GM19035 (cell line): ENCODE measurements around the gene ASIC2.

Source experiments
- ATAC-seq: cut with Tn5 transposase; IDR thresholded peaks from one replicate; pipeline ENCODE4 v1.9.1; 2021; ENCODE audit not compliant: unreplicated experiment

The ASIC2 gene

GRCh38 chr17:33245183-33245582 lies 47.9 kb downstream of the ASIC2 start:
- ATAC-seq: no peak

- ATAC-seq: no peak
Observed at GRCh38 chr17:33243732-33244131, 49.4 kb downstream of the ASIC2 start.

- no peak for ATAC-seq
Observed at GRCh38 chr17:33242375-33243124, 50.5 kb downstream of the ASIC2 start.

- no peak for ATAC-seq
Observed at GRCh38 chr17:33241390-33241789, 51.7 kb downstream of the ASIC2 start.

GRCh38 chr17:33240362-33240761 lies 52.7 kb downstream of the ASIC2 start:
- ATAC-seq: no peak

- no peak for ATAC-seq
Observed at GRCh38 chr17:33239702-33240101, 53.4 kb downstream of the ASIC2 start.

- no peak for ATAC-seq
Observed at GRCh38 chr17:33234930-33235685, 58.0 kb downstream of the ASIC2 start.

- no peak for ATAC-seq
Observed at GRCh38 chr17:33234233-33234632, 58.9 kb downstream of the ASIC2 start.

- no peak for ATAC-seq
Observed at GRCh38 chr17:33233811-33234177, 59.3 kb downstream of the ASIC2 start.

GRCh38 chr17:33229499-33229898 lies 63.6 kb downstream of the ASIC2 start:
- no peak for ATAC-seq

GRCh38 chr17:33229028-33229427 lies 64.1 kb downstream of the ASIC2 start:
- no peak for ATAC-seq

- no peak for ATAC-seq
Observed at GRCh38 chr17:33228548-33228947, 64.5 kb downstream of the ASIC2 start.

- no peak for ATAC-seq
Observed at GRCh38 chr17:33227911-33228310, 65.2 kb downstream of the ASIC2 start.

- ATAC-seq: no peak
Observed at GRCh38 chr17:33225994-33226393, 67.1 kb downstream of the ASIC2 start.

- ATAC-seq: no peak
Observed at GRCh38 chr17:33225509-33225908, 67.6 kb downstream of the ASIC2 start.

GRCh38 chr17:33220036-33220435 lies 73.1 kb downstream of the ASIC2 start:
- ATAC-seq: no peak

- no peak for ATAC-seq
Observed at GRCh38 chr17:33218698-33219601, 74.1 kb downstream of the ASIC2 start.

- no peak for ATAC-seq
Observed at GRCh38 chr17:33217891-33218290, 75.2 kb downstream of the ASIC2 start.

- no peak for ATAC-seq
Observed at GRCh38 chr17:33214996-33215395, 78.1 kb downstream of the ASIC2 start.

- no peak for ATAC-seq
Observed at GRCh38 chr17:33210285-33210684, 82.8 kb downstream of the ASIC2 start.

- no peak for ATAC-seq
Observed at GRCh38 chr17:33209671-33210070, 83.4 kb downstream of the ASIC2 start.
